Measurements from ENCODE around the gene TMEM114. TPM values are rescaled to one million over a fixed set of nuclear protein-coding genes. Genes with fewer than 3 reads are reported as not detected.

Gene TMEM114
- total RNA-seq, 1 donor from 2014 or later = not detected

DNA sequence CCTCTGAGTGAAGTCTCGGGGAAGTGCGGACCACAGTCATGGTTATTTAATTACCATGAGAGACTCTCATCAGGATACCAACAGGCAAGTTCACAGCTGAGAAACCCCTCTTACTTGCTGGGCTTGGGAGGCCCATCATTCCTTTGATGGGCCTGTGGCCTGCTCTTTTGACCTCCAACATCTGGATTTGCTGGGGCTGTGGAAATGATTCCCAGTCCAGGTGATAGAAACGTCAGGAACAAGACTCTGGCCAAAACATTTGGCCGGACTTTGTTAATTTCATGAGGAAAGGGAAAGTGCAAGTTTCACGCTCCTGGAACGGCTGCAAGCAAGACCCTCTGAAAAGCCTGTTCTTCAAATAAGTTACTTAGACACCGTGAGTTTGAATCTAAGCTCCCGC, 42.5 kb downstream of the TMEM114 start:
- Mint-ChIP-seq H3K27ac (no peak overlapping the region), H3K4me1 (ENCODE audit: low read depth) (no peaks in the 10 kb centered on the region), H3K9me3 (no peaks in the 10 kb centered on the region), H3K36me3 (ENCODE audit: low read depth) (no peaks in the 10 kb centered on the region), H3K27me3 (ENCODE audit: low read depth) (no peaks in the 10 kb centered on the region), H3K4me3 (ENCODE audit: low read depth) (no peak overlapping the region)
- intact Hi-C loops (cut with micrococcal nuclease) = no loop called here
- DNase-seq (ENCODE audit: low spot score) = no peak

DNA sequence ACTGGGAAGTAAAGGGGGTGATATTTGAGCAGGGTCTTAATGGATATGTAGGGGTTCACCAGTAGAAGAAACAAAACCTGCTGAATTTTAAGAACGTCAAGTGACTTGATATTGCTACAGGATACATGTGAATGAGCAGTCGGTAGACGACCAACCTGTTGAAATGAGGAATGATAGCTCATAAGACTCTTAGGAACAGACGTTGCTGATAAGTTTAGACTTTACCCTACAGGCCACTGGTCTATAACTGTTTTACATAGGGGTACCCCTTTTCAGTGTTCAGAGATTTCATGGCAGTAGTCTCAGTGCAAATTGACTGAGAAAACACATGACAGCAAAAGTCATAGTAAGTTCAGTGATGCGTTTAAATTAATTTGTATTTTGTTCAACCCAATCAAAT, 45.9 kb downstream of the TMEM114 start:
- Mint-ChIP-seq H3K9me3 (no peaks in the 10 kb centered on the region), H3K27me3 (ENCODE audit: low read depth) (no peaks in the 10 kb centered on the region), H3K4me1 (ENCODE audit: low read depth) (no peaks in the 10 kb centered on the region), H3K4me3 (ENCODE audit: low read depth) (no peak overlapping the region), H3K36me3 (ENCODE audit: low read depth) (no peaks in the 10 kb centered on the region), H3K27ac (no peak overlapping the region)
- intact Hi-C loops (cut with micrococcal nuclease) = no loop called here
- DNase-seq (ENCODE audit: low spot score) = no peak

DNA sequence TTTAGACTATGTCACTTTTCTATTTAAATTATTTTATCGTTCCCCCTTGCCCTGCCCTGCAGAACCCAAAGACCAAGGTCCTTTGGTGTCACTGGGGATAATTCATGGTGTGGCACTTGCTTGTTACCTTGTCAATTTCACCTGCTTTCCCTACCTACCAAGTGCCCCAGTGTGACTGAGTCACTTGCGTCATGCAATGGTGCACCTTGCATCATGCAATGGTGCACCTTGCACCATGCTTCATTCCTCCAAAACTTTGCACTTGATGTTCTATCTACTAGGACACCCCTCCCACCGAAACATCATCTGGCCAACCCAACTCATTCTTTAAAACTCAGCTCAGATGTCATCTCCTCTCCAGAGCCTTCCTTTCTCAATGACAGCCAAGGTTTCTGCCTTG, 47.1 kb downstream of the TMEM114 start:
- no peaks in the 10 kb centered on the region for H3K9me3 Mint-ChIP-seq
- no peaks in the 10 kb centered on the region for H3K4me1 Mint-ChIP-seq (ENCODE audit: low read depth)
- H3K4me3 Mint-ChIP-seq (ENCODE audit: low read depth) = no peak overlapping the region
- intact Hi-C loops (cut with micrococcal nuclease) = no loop called here
- no peaks in the 10 kb centered on the region for H3K36me3 Mint-ChIP-seq (ENCODE audit: low read depth)
- H3K27ac Mint-ChIP-seq = no peak overlapping the region
- H3K27me3 Mint-ChIP-seq (ENCODE audit: low read depth) = no peaks in the 10 kb centered on the region
- DNase-seq (ENCODE audit: low spot score) = no peak

DNA sequence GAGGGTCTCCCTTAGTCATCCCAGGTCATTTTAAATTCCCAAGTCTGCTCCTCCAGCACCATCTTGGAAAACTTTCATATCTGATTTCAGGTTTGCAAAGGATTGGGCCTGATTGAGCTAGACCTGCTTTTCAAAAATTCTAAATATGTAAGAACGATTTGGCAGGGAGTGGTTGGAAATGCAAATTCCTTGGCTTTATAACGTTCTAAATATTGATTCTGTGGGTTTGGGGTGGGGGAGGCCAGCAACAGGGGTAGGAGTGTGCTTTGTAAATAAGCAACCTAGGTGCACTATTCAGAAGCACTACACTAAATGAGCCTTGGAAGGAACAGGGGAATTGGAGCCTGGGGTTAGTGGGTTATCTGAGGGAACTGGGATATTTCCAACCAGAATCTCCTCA, 47.9 kb downstream of the TMEM114 start:
- H3K4me1 Mint-ChIP-seq (ENCODE audit: low read depth) = no peaks in the 10 kb centered on the region
- no peak for DNase-seq (ENCODE audit: low spot score)
- intact Hi-C loops (cut with micrococcal nuclease) = no loop called here
- H3K36me3 Mint-ChIP-seq (ENCODE audit: low read depth) = no peaks in the 10 kb centered on the region
- H3K9me3 Mint-ChIP-seq = no peaks in the 10 kb centered on the region
- no peaks in the 10 kb centered on the region for H3K27me3 Mint-ChIP-seq (ENCODE audit: low read depth)
- no peak overlapping the region for H3K4me3 Mint-ChIP-seq (ENCODE audit: low read depth)
- no peak overlapping the region for H3K27ac Mint-ChIP-seq

DNA sequence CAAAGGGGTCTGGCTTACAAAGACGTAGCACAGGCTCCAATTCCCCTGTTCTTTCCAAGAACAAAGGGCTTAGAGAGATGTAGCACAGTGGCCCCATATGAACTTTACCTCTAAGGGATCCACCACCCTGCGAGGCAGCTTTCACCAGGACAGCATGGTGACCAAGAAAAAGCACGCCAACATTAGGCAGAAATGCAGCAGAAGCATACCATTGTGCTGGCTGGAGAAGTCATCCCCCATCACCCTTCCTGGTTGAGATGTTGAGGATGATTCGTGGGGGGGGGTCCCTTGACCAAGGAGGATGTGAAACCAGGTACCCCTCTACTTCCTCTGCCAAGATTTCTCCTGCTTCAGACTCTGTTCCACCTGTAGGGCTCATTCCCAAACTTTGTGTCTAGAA, 48.4 kb downstream of the TMEM114 start:
- no peak overlapping the region for H3K4me3 Mint-ChIP-seq (ENCODE audit: low read depth)
- H3K27me3 Mint-ChIP-seq (ENCODE audit: low read depth) = no peaks in the 10 kb centered on the region
- H3K27ac Mint-ChIP-seq = no peak overlapping the region
- no peaks in the 10 kb centered on the region for H3K9me3 Mint-ChIP-seq
- no peaks in the 10 kb centered on the region for H3K4me1 Mint-ChIP-seq (ENCODE audit: low read depth)
- intact Hi-C loops (cut with micrococcal nuclease) = no loop called here
- DNase-seq (ENCODE audit: low spot score) = no peak
- no peaks in the 10 kb centered on the region for H3K36me3 Mint-ChIP-seq (ENCODE audit: low read depth)

DNA sequence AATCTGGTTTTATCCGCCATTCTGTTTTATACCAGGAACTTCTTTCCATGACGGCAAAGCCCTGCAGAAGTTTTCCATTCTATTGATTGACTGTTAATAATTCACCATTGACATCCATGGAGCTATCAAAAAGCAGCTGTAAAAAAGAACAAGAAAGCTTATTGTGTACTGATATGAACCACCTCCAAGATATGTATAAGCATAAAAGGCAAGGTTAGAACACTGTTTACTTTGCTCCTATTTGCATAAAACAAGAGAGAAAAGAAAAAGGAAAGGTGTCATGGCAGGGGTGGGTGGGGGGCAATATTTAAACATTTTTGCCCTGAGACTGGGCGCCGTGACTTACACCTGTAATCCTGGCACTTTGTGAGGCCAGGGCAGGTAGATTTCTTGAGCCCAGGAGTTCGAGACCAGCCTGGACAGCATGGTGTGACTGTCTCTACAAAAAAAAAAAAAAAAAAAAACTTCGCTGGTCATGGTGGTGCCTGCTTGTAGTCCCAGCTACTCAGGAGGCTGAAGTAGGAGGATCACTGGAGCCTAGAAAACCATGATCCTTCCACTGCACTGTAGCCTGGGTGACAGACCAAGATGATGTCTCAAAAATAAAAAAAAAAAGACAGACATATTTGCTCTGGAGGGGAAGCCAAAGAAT, 52.5 kb downstream of the TMEM114 start:
- Mint-ChIP-seq H3K27me3 (ENCODE audit: low read depth) (no peaks in the 10 kb centered on the region), H3K9me3 (no peaks in the 10 kb centered on the region), H3K4me1 (ENCODE audit: low read depth) (no peaks in the 10 kb centered on the region), H3K4me3 (ENCODE audit: low read depth) (no peak overlapping the region), H3K36me3 (ENCODE audit: low read depth) (no peaks in the 10 kb centered on the region), H3K27ac (no peak overlapping the region)
- DNase-seq (ENCODE audit: low spot score) = no peak
- intact Hi-C loops (cut with micrococcal nuclease) = no loop called here

DNA sequence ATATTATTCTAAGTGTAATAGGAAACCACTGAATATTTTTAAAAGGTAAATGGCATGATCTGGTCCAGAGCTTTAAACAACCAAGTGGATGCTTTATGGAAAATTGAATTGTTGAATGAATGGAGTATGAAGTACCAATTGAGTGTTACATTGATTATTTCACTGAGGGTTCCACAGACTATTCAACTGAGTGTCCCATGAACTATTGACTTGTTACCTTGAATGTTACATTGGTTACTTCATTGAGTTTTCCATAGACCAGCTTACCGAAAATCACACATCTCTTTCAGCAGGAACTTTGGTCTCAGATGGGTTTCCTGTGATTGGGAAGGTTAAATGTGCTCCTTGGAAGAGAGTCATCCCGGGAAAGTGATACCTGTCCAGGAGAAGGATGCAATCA, 56.8 kb downstream of the TMEM114 start:
- intact Hi-C loops (cut with micrococcal nuclease) = no loop called here
- Mint-ChIP-seq H3K36me3 (ENCODE audit: low read depth) (no peaks in the 10 kb centered on the region), H3K27me3 (ENCODE audit: low read depth) (no peaks in the 10 kb centered on the region), H3K4me3 (ENCODE audit: low read depth) (no peak overlapping the region), H3K9me3 (no peaks in the 10 kb centered on the region), H3K27ac (no peak overlapping the region), H3K4me1 (ENCODE audit: low read depth) (no peaks in the 10 kb centered on the region)
- DNase-seq (ENCODE audit: low spot score) = no peak

DNA sequence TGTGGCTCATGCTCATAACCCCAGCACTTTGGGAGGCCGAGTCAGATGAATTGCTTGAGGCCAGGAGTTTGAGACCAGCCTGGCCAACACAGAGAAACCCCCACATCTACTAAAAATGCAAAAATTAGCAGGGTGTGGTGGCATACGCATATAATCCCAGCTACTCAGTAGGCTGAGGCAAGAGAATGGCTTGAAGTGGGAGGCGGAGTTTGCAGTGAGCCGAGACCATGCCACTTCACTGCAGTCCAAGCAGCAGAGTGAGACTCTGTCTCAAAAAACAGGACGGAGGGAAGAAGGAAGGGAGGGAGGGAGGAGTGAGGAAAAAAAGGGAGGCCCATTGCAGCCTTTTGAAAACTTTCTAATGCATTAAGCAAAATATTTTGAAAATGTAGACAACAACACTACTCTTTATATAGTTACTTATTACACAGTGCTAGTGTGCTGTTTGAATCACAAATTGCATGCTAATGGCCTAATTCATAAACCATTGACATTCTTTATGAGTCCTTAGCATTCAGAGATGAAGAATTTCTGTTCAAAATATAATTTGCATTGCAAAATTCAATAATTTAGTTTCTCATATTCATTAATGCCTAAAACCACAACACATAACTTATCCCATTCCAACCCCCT, 59.4 kb downstream of the TMEM114 start:
- Mint-ChIP-seq H3K4me1 (ENCODE audit: low read depth) (no peaks in the 10 kb centered on the region), H3K27me3 (ENCODE audit: low read depth) (no peaks in the 10 kb centered on the region), H3K9me3 (no peaks in the 10 kb centered on the region), H3K36me3 (ENCODE audit: low read depth) (no peaks in the 10 kb centered on the region), H3K27ac (no peak overlapping the region), H3K4me3 (ENCODE audit: low read depth) (no peak overlapping the region)
- DNase-seq (ENCODE audit: low spot score) = no peak
- intact Hi-C loops (cut with micrococcal nuclease) = no loop called here

DNA sequence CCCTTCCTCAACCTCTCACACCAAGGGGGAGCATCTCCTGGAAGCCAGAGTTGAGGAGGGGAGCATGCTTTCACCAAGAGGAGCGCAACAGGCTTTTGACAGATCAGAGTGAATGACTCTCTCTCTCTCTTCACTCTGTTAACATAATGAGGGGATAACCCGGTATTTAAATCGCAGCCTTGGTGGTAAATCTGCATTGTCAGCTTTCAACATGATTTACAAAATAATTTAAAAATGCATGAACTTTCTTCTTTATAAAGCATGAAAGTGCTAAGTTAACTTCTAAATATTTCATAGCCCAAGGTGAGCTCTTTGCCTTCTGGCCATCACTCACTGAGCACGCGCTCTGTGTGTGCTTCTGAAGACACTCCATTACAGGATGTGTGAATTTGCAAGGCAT, 61.8 kb downstream of the TMEM114 start:
- intact Hi-C loops (cut with micrococcal nuclease) = no loop called here
- Mint-ChIP-seq H3K9me3 (no peaks in the 10 kb centered on the region), H3K4me3 (ENCODE audit: low read depth) (no peak overlapping the region), H3K36me3 (ENCODE audit: low read depth) (no peaks in the 10 kb centered on the region), H3K27ac (no peak overlapping the region), H3K27me3 (ENCODE audit: low read depth) (no peaks in the 10 kb centered on the region), H3K4me1 (ENCODE audit: low read depth) (peaks cover 1% of the 10 kb centered on the region)
- DNase-seq (ENCODE audit: low spot score) = no peak

DNA sequence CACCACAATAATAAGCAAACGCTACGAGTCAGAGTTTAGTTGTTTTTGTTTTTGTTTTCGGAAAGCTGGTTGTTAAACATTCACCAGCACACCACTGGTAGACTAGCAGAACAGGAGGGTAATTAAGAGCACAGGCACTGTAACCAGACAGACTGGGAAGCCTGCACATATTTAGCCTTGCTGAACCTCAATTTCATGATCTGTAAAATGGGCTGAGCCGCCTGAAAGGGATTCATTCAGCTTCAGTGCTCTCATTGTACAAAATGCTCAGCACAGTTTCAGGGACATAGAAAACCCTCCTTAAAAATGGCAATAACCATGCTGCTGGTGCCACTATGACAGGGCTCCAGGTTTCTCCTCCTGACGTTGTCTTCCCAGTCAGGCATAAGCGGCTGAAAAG, 66.4 kb downstream of the TMEM114 start:
- H3K27ac Mint-ChIP-seq = no peak overlapping the region

DNA sequence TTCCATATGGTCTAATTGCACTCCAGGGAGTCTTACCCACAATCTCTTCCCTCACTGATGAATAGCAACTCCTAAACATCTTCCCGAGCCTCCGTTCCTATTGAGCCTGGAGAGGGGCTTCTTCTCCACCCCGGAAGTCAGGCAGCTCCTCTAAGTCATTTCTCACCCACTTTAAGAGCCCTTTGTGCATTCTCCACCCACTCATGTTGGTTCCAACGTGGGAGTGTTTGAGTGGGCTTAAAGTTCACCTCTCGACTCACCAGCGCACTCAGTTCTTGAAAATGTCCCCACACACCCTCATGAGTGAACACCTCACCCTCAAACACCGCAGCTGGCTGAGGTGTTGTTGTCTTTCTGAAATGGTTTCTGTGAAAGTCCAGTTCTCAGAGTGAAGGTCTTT, 67.6 kb downstream of the TMEM114 start:
- Mint-ChIP-seq H3K27me3 (ENCODE audit: low read depth) (no peaks in the 10 kb centered on the region), H3K36me3 (ENCODE audit: low read depth) (no peaks in the 10 kb centered on the region), H3K4me3 (ENCODE audit: low read depth) (no peak overlapping the region), H3K27ac (no peak overlapping the region), H3K4me1 (ENCODE audit: low read depth) (peaks cover 8% of the 10 kb centered on the region), H3K9me3 (no peaks in the 10 kb centered on the region)
- intact Hi-C loops (cut with micrococcal nuclease) = no loop called here
- no peak for DNase-seq (ENCODE audit: low spot score)

More for the DNA sequence above, 66.4 kb downstream of the TMEM114 start:
- Mint-ChIP-seq H3K36me3 (ENCODE audit: low read depth) (no peaks in the 10 kb centered on the region), H3K4me1 (ENCODE audit: low read depth) (peaks cover 8% of the 10 kb centered on the region), H3K4me3 (ENCODE audit: low read depth) (no peak overlapping the region), H3K9me3 (no peaks in the 10 kb centered on the region), H3K27me3 (ENCODE audit: low read depth) (no peaks in the 10 kb centered on the region)
- no peak for DNase-seq (ENCODE audit: low spot score)
- intact Hi-C loops (cut with micrococcal nuclease) = no loop called here

DNA sequence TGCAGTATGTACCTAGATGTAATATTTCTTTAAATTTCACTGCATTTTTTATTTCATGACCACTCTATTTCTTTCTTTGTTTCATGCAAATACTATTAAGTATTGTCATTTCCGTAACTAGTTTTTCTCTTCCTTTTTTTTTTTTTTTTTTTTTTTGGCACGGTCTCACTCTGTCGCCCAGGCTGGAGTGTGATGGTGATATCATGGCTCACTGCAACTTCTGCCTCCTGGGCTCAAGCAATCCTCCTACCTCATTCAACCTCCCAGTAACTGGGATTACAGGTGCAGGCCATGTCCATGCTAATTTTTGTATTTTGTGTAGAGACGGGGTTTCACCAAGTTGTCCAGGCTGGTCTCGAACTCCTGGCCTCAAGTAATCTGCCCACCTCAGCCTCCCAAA, 70.7 kb downstream of the TMEM114 start:
- H3K27me3 Mint-ChIP-seq (ENCODE audit: low read depth) = no peaks in the 10 kb centered on the region
- H3K9me3 Mint-ChIP-seq = no peaks in the 10 kb centered on the region
- H3K36me3 Mint-ChIP-seq (ENCODE audit: low read depth) = no peaks in the 10 kb centered on the region
- H3K27ac Mint-ChIP-seq = no peak overlapping the region
- no peak for DNase-seq (ENCODE audit: low spot score)
- intact Hi-C loops (cut with micrococcal nuclease) = no loop called here
- peaks cover 8% of the 10 kb centered on the region for H3K4me1 Mint-ChIP-seq (ENCODE audit: low read depth)
- no peak overlapping the region for H3K4me3 Mint-ChIP-seq (ENCODE audit: low read depth)
